ENCODE results near the gene C1QTNF9B.

The C1QTNF9B gene

GRCh38 chr13:23868521-23868920, 28.8 kb downstream of the C1QTNF9B start:
- Histone ChIP-seq H3K79me2 (ENCODE audit: insufficient read depth, low read length) (no peaks in the 10 kb centered on the region), H2AFZ (ENCODE audit: low read depth, low read length) (no peak overlapping the region), H3K27me3 (ENCODE audit: insufficient read depth, low read length, poor library complexity) (no peaks in the 10 kb centered on the region), H4K20me1 (ENCODE audit: insufficient read depth, low read length) (no peaks in the 10 kb centered on the region), H3K4me3 (ENCODE audit: low read depth in 1 of 2, low read length in 2 of 2) (no peak overlapping the region), H3K4me1 (ENCODE audit: insufficient read depth, low read length) (no peaks in the 10 kb centered on the region), H3K9ac (ENCODE audit: low read depth, low read length) (no peak overlapping the region), H3K27ac (ENCODE audit: low read length) (no peak overlapping the region), H3K4me2 (ENCODE audit: insufficient read depth, low read length) (no peak overlapping the region), H3K36me3 (ENCODE audit: insufficient read depth, low read length) (peaks cover 3% of the 10 kb centered on the region; the same call in 1 of the 2 replicates), H3K9me3 (ENCODE audit: insufficient read depth, low read length, severe bottlenecking) (no peaks in the 10 kb centered on the region)
- ATAC-seq (ENCODE audit: insufficient read depth, low read depth) (no peak), DNase-seq (no peak)
- no peak for TF ChIP-seq EZH2 (IDR thresholded peaks at IDR 0.05; ENCODE audit: borderline replicate concordance, low read depth, low read length, severe bottlenecking)
- TF ChIP-seq, protein P1, sequence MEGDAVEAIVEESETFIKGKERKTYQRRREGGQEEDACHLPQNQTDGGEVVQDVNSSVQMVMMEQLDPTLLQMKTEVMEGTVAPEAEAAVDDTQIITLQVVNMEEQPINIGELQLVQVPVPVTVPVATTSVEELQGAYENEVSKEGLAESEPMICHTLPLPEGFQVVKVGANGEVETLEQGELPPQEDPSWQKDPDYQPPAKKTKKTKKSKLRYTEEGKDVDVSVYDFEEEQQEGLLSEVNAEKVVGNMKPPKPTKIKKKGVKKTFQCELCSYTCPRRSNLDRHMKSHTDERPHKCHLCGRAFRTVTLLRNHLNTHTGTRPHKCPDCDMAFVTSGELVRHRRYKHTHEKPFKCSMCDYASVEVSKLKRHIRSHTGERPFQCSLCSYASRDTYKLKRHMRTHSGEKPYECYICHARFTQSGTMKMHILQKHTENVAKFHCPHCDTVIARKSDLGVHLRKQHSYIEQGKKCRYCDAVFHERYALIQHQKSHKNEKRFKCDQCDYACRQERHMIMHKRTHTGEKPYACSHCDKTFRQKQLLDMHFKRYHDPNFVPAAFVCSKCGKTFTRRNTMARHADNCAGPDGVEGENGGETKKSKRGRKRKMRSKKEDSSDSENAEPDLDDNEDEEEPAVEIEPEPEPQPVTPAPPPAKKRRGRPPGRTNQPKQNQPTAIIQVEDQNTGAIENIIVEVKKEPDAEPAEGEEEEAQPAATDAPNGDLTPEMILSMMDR (IDR thresholded peaks at IDR 0.05; ENCODE audit: borderline replicate concordance, extremely low read depth, low read length, poor library complexity, severe bottlenecking) = no peak

GRCh38 chr13:23867027-23867491, 30.2 kb downstream of the C1QTNF9B start:
- Histone ChIP-seq H3K4me1 (ENCODE audit: insufficient read depth, low read length) (no peaks in the 10 kb centered on the region), H3K4me2 (ENCODE audit: insufficient read depth, low read length) (no peak overlapping the region), H3K27ac (ENCODE audit: low read length) (no peak overlapping the region), H3K9me3 (ENCODE audit: insufficient read depth, low read length, severe bottlenecking) (no peaks in the 10 kb centered on the region), H3K27me3 (ENCODE audit: insufficient read depth, low read length, poor library complexity) (no peaks in the 10 kb centered on the region), H3K79me2 (ENCODE audit: insufficient read depth, low read length) (no peaks in the 10 kb centered on the region), H3K4me3 (ENCODE audit: low read depth in 1 of 2, low read length in 2 of 2) (no peak overlapping the region), H2AFZ (ENCODE audit: low read depth, low read length) (no peak overlapping the region), H4K20me1 (ENCODE audit: insufficient read depth, low read length) (no peaks in the 10 kb centered on the region), H3K36me3 (ENCODE audit: insufficient read depth, low read length) (peaks cover 3% of the 10 kb centered on the region; the same call in 1 of the 2 replicates), H3K9ac (ENCODE audit: low read depth, low read length) (no peak overlapping the region)
- TF ChIP-seq EZH2 (IDR thresholded peaks at IDR 0.05; ENCODE audit: borderline replicate concordance, low read depth, low read length, severe bottlenecking) = no peak
- TF ChIP-seq, protein P1 (IDR thresholded peaks at IDR 0.05; ENCODE audit: borderline replicate concordance, extremely low read depth, low read length, poor library complexity, severe bottlenecking) = no peak
- DNase-seq = no peak
- ATAC-seq (ENCODE audit: insufficient read depth, low read depth) = no peak

GRCh38 chr13:23866420-23867026, 30.8 kb downstream of the C1QTNF9B start:
- DNase-seq = no peak
- no peak overlapping the region for H3K4me2 ChIP-seq (ENCODE audit: insufficient read depth, low read length)

More at GRCh38 chr13:23866420-23867026, 30.8 kb downstream of the C1QTNF9B start:
- H3K4me3 ChIP-seq (ENCODE audit: low read depth in 1 of 2, low read length in 2 of 2) = no peak overlapping the region
- H2AFZ ChIP-seq (ENCODE audit: low read depth, low read length) = no peak overlapping the region
- H3K36me3 ChIP-seq (ENCODE audit: insufficient read depth, low read length) = peaks cover 5% of the 10 kb centered on the region; the same call in 1 of the 2 replicates
- TF ChIP-seq EZH2 (IDR thresholded peaks at IDR 0.05; ENCODE audit: borderline replicate concordance, low read depth, low read length, severe bottlenecking) = no peak
- TF ChIP-seq, protein P1 (IDR thresholded peaks at IDR 0.05; ENCODE audit: borderline replicate concordance, extremely low read depth, low read length, poor library complexity, severe bottlenecking) = no peak
- no peak overlapping the region for H3K27ac ChIP-seq (ENCODE audit: low read length)
- no peaks in the 10 kb centered on the region for H3K9me3 ChIP-seq (ENCODE audit: insufficient read depth, low read length, severe bottlenecking)
- no peaks in the 10 kb centered on the region for H3K27me3 ChIP-seq (ENCODE audit: insufficient read depth, low read length, poor library complexity)
- no peak for ATAC-seq (ENCODE audit: insufficient read depth, low read depth)
- H3K4me1 ChIP-seq (ENCODE audit: insufficient read depth, low read length) = no peaks in the 10 kb centered on the region
- H3K79me2 ChIP-seq (ENCODE audit: insufficient read depth, low read length) = no peaks in the 10 kb centered on the region
- H4K20me1 ChIP-seq (ENCODE audit: insufficient read depth, low read length) = no peaks in the 10 kb centered on the region
- no peak overlapping the region for H3K9ac ChIP-seq (ENCODE audit: low read depth, low read length)

Measured in DND-41 (cell line).